ENCODE data around the gene ACSM6.

DNA sequence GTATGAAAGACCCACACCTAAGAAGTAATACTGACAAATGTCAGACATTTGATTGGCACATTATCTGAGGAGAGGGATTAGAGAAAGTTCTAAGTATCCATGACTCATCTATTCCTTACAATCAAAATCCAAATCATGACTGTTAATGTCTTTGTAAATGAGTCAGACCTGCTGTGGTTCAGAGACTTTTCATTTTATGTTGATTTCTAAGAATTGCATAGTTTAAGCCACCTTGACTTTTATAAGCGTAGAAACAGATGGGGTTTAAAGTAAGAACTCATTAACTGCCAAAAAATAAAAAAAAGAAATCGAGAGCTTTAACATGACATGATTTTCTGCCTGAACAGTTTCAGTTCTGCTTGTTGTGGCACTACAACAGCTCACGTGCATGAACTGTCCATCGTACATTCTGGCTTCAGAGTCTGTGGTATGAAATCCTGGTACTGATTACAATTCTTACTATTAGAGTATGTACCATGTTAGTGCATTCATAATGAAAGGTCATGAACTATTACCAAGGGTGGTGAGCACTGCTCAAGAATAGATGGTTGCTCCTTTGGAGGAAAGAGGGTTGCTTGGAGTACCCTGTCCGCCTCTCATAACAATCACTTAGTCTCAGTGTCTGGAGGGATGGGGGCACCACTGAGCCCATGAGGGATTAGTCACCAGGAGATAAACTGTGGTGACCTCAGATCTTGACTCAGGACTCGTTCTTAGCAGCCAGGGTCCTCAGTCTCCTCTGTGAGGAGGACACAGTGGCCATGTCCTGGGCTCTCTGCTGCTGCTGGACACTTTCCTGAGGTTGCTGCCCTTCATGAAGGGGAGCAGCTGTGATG, 42.2 kb downstream of the ACSM6 start:
- TF ChIP-seq, protein P1, sequence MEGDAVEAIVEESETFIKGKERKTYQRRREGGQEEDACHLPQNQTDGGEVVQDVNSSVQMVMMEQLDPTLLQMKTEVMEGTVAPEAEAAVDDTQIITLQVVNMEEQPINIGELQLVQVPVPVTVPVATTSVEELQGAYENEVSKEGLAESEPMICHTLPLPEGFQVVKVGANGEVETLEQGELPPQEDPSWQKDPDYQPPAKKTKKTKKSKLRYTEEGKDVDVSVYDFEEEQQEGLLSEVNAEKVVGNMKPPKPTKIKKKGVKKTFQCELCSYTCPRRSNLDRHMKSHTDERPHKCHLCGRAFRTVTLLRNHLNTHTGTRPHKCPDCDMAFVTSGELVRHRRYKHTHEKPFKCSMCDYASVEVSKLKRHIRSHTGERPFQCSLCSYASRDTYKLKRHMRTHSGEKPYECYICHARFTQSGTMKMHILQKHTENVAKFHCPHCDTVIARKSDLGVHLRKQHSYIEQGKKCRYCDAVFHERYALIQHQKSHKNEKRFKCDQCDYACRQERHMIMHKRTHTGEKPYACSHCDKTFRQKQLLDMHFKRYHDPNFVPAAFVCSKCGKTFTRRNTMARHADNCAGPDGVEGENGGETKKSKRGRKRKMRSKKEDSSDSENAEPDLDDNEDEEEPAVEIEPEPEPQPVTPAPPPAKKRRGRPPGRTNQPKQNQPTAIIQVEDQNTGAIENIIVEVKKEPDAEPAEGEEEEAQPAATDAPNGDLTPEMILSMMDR (IDR thresholded peaks at IDR 0.05; ENCODE audit: low read length) = no peak
- TF ChIP-seq EZH2phosphoT487 (IDR thresholded peaks at IDR 0.05; ENCODE audit: low read length) = no peak
